ENCODE results near the gene LENG1. TPM values are rescaled to one million over a fixed set of nuclear protein-coding genes. Genes with fewer than 3 reads are reported as not detected.

The LENG1 gene
- total RNA-seq, 1 donor from 2014 or later, result 7.2 TPM

GRCh38 chr19:54149021-54149812, 10.3 kb downstream of the LENG1 start:
- H3K27ac Mint-ChIP-seq, result no peak overlapping the region
- no peak for DNase-seq (ENCODE audit: low spot score, unreplicated experiment)
- H3K27me3 Mint-ChIP-seq, result no peaks in the 10 kb centered on the region
- H3K4me3 Mint-ChIP-seq (ENCODE audit: low read depth), result no peak overlapping the region
- H3K36me3 Mint-ChIP-seq (ENCODE audit: insufficient read depth), result peaks cover 20% of the 10 kb centered on the region
- H3K9me3 Mint-ChIP-seq (ENCODE audit: low read depth), result no peaks in the 10 kb centered on the region
- no peak for TF ChIP-seq CTCF (IDR thresholded peaks at IDR 0.05; ENCODE audit: unreplicated experiment)
- no peaks in the 10 kb centered on the region for H3K4me1 Mint-ChIP-seq (ENCODE audit: low read depth)

- Mint-ChIP-seq H3K36me3 (ENCODE audit: insufficient read depth) (peaks cover 21% of the 10 kb centered on the region), H3K9me3 (ENCODE audit: low read depth) (no peaks in the 10 kb centered on the region), H3K4me3 (ENCODE audit: low read depth) (no peak overlapping the region), H3K4me1 (ENCODE audit: low read depth) (no peaks in the 10 kb centered on the region), H3K27ac (no peak overlapping the region), H3K27me3 (no peaks in the 10 kb centered on the region)
- TF ChIP-seq CTCF (IDR thresholded peaks at IDR 0.05; ENCODE audit: unreplicated experiment), result no peak
- DNase-seq (ENCODE audit: low spot score, unreplicated experiment), result no peak
Measured at GRCh38 chr19:54148158-54148557, 11.4 kb downstream of the LENG1 start.

- Mint-ChIP-seq H3K36me3 (ENCODE audit: insufficient read depth) (peaks cover 23% of the 10 kb centered on the region), H3K27ac (no peak overlapping the region), H3K4me3 (ENCODE audit: low read depth) (no peak overlapping the region), H3K4me1 (ENCODE audit: low read depth) (no peaks in the 10 kb centered on the region), H3K27me3 (no peaks in the 10 kb centered on the region), H3K9me3 (ENCODE audit: low read depth) (no peaks in the 10 kb centered on the region)
- no peak for DNase-seq (ENCODE audit: low spot score, unreplicated experiment)
- no peak for TF ChIP-seq CTCF (IDR thresholded peaks at IDR 0.05; ENCODE audit: unreplicated experiment)
Measured at GRCh38 chr19:54147676-54148075, 11.8 kb downstream of the LENG1 start.

- DNase-seq (ENCODE audit: low spot score, unreplicated experiment), result no peak
- Mint-ChIP-seq H3K4me3 (ENCODE audit: low read depth) (no peak overlapping the region), H3K27ac (no peak overlapping the region), H3K9me3 (ENCODE audit: low read depth) (no peaks in the 10 kb centered on the region), H3K4me1 (ENCODE audit: low read depth) (peaks cover 1% of the 10 kb centered on the region), H3K36me3 (ENCODE audit: insufficient read depth) (peaks cover 25% of the 10 kb centered on the region), H3K27me3 (no peaks in the 10 kb centered on the region)
- TF ChIP-seq CTCF (IDR thresholded peaks at IDR 0.05; ENCODE audit: unreplicated experiment), result no peak
Measured at GRCh38 chr19:54145541-54146158, 13.9 kb downstream of the LENG1 start.

- no peaks in the 10 kb centered on the region for H3K27me3 Mint-ChIP-seq
- H3K27ac Mint-ChIP-seq, result peak overlapping the region; percentile 34
- H3K36me3 Mint-ChIP-seq (ENCODE audit: insufficient read depth), result peaks cover 20% of the 10 kb centered on the region
Measured at GRCh38 chr19:54142166-54142780, 17.2 kb downstream of the LENG1 start.

More at GRCh38 chr19:54142166-54142780, 17.2 kb downstream of the LENG1 start:
- no peak for DNase-seq (ENCODE audit: low spot score, unreplicated experiment)
- Mint-ChIP-seq H3K9me3 (ENCODE audit: low read depth) (no peaks in the 10 kb centered on the region), H3K4me3 (ENCODE audit: low read depth) (no peak overlapping the region), H3K4me1 (ENCODE audit: low read depth) (peaks cover 10% of the 10 kb centered on the region)
- no peak for TF ChIP-seq CTCF (IDR thresholded peaks at IDR 0.05; ENCODE audit: unreplicated experiment)

Data from progenitor cell of endocrine pancreas (in vitro differentiated cells).